D341Med (cell line): Measurements from ENCODE around the gene ZNF627.
A peak's percentile ranks its signal among the peaks of the same experiment; 100 is the strongest.
"Not testable (repeated sequence)": the region's sequence is repeated elsewhere in the genome, so short reads cannot be mapped to it uniquely, and the experiment has no call there.

ENCODE experiments used
- DNase-seq: peaks from one replicate; pipeline ENCODE4 v3.0.0; 2012; ENCODE audit warnings: low spot score

ZNF627 gene

GRCh38 chr19:11626252-11626651 is 29.0 kb downstream of the ZNF627 start:
- no peak for DNase-seq

DNA sequence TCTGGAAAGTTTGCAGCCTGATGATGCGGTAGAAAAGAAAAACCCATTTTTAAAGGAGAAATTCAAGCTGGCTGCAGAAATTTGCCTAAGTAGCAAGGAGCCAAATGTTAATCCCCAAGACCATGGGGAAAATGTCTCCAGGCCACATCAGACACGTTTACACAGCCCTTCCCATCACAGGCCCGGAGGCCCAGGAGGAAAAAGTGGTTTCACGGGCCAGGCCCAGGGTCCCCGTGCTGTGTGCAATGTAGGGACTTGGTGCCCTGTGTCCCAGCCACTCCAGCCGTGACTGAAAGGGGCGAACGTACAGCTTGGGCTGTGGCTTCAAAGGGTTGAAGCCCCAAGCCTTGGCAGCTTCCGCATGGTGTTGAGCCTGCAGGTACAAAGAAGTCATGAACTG is 35.9 kb downstream of the ZNF627 start:
- no peak for DNase-seq

DNA sequence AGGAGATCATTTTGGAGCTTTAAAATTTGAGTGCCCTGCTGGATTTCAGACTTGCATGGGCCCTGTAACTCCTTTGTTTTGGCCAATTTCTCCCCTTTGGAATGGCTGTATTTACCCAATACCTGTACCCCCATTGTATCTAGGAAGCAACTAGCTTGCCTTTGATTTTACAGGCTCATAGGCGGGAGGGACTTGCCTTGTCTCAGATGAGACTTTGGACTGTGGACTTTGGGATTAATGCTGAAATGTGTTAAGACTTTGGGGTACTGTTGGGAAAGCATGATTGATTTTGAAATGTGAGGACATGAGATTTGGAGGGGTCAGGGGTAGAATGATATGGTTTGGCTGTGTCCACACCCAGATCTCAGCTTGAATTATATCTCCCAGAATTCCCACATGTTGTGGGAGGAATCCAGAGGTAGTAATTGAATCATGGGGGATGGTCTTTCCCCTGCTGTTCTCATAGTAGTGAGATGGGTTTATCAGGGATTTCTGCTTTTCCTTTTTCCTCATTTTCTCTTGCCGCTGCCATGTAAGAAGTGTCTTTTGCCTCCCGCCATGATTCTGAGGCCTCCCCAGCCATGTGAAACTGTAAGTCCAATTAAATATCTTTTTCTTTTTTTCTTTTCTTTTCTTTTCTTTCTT is 36.9 kb downstream of the ZNF627 start:
- not testable (repeated sequence) for DNase-seq

GRCh38 chr19:11639245-11639601 is 41.9 kb downstream of the ZNF627 start:
- DNase-seq: no peak

GRCh38 chr19:11639602-11640471 is 42.6 kb downstream of the ZNF627 start:
- peak; percentile 96 for DNase-seq

DNA sequence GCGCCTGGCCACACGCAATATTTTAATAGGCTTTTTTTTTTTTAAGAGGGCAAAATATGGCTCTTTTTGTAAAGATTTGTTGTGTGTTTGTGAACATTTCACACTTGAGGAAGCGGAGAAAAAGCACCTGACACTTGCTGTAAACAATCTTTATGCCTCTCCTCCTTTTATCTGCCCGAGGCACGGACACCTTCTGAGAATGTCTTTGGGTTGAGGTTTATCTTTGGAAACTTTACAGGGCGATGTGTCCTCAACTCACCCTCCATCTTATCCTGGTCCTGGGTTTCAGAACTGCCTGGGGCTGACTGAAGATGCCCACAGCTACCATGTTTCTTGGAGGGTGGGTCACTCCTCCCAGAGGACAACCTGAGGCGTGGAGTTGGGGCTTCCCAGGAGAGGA is 44.0 kb downstream of the ZNF627 start:
- DNase-seq: no peak

- no peak for DNase-seq
Measured at GRCh38 chr19:11642902-11643301, 45.6 kb downstream of the ZNF627 start.

DNA sequence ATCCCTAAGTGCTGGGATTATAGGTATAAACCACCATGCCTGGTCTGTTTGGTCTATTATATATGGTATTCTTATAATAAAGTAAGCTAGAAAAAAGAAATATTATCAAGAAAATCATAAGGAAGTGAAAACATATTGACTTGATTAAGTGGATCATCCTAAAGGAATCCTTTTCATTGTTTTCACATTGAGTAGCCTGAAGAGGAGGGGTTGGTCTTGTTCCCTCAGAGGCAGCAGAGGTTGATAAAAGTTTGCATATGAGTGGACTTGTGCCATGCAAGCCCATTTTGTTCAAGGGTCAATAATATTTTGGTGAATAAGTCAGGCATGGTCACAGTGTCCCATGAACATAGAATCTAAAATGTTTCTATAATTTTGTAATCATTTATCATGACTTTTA is 52.7 kb downstream of the ZNF627 start:
- DNase-seq: no peak

- no peak for DNase-seq
Measured at GRCh38 chr19:11651062-11651461, 53.8 kb downstream of the ZNF627 start.

- DNase-seq: no peak
Measured at GRCh38 chr19:11652056-11652455, 54.8 kb downstream of the ZNF627 start.

DNA sequence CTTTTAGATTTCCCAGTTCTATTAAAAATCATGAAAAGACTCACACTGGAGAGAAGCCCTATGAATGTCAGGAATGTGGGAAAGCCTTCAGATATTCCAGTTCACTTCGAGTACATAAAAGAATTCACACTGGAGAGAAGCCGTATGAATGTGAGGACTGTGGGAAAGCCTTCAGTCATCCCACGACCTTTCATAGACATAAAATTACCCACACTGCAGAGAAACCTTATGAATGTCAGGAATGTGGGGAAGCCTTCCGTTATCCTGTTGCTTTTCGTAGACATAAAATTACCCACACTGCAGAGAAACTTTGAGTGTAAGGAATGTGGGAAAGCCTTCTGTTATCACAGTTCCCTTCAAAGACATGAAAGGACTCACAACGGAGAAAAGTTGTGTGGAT is 55.2 kb downstream of the ZNF627 start:
- DNase-seq: no peak

GRCh38 chr19:11656535-11656934 is 59.3 kb downstream of the ZNF627 start:
- no peak for DNase-seq

DNA sequence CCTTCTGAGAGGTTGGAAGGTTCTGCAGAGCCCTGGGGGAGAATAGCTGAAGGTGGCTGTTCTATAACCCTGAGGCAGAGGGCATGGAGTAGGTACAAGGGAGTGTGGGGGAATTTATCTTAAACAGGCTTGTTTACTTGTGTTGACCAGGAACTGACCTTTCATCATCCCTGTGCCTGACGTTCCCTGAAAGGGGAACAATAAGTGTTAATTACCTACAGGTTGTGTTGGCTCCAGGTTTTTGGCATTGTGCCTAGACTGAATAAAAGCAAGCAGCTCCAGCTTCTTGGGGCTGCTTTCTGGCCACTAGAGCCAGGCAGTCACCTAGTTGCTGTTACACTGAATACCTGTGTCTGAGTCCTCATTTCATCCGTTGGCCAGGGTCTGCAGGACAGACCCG is 60.0 kb downstream of the ZNF627 start:
- no peak for DNase-seq

GRCh38 chr19:11658970-11659369 is 61.7 kb downstream of the ZNF627 start:
- DNase-seq: no peak

DNA sequence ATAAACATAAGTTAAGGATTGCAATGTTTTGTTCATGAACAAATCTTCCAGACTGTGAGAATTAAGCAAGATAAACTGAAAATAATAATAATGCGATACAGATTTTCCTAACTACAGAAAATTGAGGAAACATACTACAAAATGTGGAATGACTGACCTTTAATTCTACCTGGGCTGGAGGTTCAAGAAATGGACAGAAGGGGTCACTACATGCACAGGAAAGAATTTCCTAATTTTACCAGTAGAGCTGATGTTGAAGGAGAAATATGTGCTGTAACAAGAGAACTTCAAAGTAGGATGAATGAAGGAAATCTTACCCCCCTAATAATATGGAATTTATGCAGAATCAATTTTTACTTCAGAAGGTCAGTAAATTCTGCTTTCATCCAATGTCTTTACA is 62.3 kb downstream of the ZNF627 start:
- no peak for DNase-seq

DNA sequence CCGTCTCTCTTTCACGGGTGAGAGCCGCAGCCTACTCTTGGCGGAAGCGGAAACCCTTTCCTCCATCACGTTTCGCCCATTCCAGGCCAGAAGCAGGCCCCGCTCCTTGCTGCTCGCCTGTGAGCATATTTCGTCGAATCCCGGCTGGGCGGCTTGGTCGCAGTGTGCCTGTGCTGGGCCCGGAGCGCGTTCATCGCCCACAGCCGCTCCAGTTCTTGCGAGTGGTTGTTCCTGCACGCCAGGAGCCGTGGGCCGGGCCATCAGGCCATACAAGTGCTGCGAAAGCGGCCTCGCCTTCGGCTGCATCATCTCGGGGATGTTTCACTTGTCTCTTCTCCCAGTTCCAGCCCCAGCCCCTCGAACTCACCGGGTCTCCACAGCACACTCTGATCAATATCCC is 65.0 kb downstream of the ZNF627 start:
- no peak for DNase-seq

- DNase-seq: no peak
Measured at GRCh38 chr19:11663181-11663591, 65.9 kb downstream of the ZNF627 start.
